Hematopoietic multipotent progenitor cell treated with erythropoietin and hydrocortisone succinate and interleukin-3 and kit ligand, for 8 days (in vitro differentiated cells): ENCODE measurements around the gene RRAGA.
A peak's percentile ranks its signal among the peaks of the same experiment; 100 is the strongest.
"Not testable (repeated sequence)": the region's sequence is repeated elsewhere in the genome, so short reads cannot be mapped to it uniquely, and the experiment has no call there.

ENCODE experiments used
- DNase-seq: peaks from one replicate; pipeline ENCODE4 v3.0.0-alpha.2; 2015

Gene RRAGA

GRCh38 chr9:19087106-19088000 is 38.1 kb downstream of the RRAGA start:
- peak; percentile 86 for DNase-seq

GRCh38 chr9:19097431-19097830 is 48.2 kb downstream of the RRAGA start:
- not testable (repeated sequence) for DNase-seq
